Activated naive CD8-positive, alpha-beta T cell treated with anti-CD3 and anti-CD28 coated beads, Interleukin-2, amount 10 ng/mL, durations not matched to agents 7 days and 5 days (primary cell): ENCODE results near the gene ZNF841. TPM values are rescaled to one million over a fixed set of nuclear protein-coding genes. Genes with fewer than 3 reads are reported as not detected.
A peak's percentile ranks its signal among the peaks of the same experiment; 100 is the strongest.

Experiments used
- ATAC-seq: fragments of 150-1000 bp; cut with Tn5 transposase; one replicate; pipeline ENCODE4 v1.10.0; 2021; ENCODE audit warnings: low read depth, moderate library complexity
- POLR2A ChIA-PET: fragments of 350-600 bp; sonication (Branson Sonifier 250); formaldehyde crosslinking; loops from one replicate; lab custom pipeline; 2021; ENCODE audit warnings: antibody characterized with exemption; lab: Charles Lee
- DNase-seq: peaks from one replicate; pipeline ENCODE4 v3.0.0; 2021
- H3K27ac Mint-ChIP-seq: one replicate; pipeline ENCODE4 v1.8.0; 2022; ENCODE audit warnings: mild to moderate bottlenecking, mixed read lengths
- H3K27me3 Mint-ChIP-seq: one replicate; pipeline ENCODE4 v1.8.0; 2022; ENCODE audit warnings: mild to moderate bottlenecking, moderate library complexity, mixed read lengths
- H3K36me3 Mint-ChIP-seq: one replicate; pipeline ENCODE4 v1.8.0; 2021; ENCODE audit warnings: mild to moderate bottlenecking, mixed read lengths
- H3K4me1 Mint-ChIP-seq: one replicate; pipeline ENCODE4 v1.8.0; 2021; ENCODE audit warnings: mixed read lengths
- H3K4me3 Mint-ChIP-seq: one replicate; pipeline ENCODE4 v1.8.0; 2022; ENCODE audit warnings: mild to moderate bottlenecking, moderate library complexity, mixed read lengths
- H3K9me3 Mint-ChIP-seq: one replicate; pipeline ENCODE4 v1.8.0; 2021; ENCODE audit warnings: mixed read lengths
- total RNA-seq, 2 experiments: library from RNA; stranded (reverse); gene quantifications; one replicate each; pipeline ENCODE4 v1.2.3, GENCODE V29; 2021

The ZNF841 gene
- 10 to 100 TPM; 38.4 to 38.6 TPM for total RNA-seq

DNA sequence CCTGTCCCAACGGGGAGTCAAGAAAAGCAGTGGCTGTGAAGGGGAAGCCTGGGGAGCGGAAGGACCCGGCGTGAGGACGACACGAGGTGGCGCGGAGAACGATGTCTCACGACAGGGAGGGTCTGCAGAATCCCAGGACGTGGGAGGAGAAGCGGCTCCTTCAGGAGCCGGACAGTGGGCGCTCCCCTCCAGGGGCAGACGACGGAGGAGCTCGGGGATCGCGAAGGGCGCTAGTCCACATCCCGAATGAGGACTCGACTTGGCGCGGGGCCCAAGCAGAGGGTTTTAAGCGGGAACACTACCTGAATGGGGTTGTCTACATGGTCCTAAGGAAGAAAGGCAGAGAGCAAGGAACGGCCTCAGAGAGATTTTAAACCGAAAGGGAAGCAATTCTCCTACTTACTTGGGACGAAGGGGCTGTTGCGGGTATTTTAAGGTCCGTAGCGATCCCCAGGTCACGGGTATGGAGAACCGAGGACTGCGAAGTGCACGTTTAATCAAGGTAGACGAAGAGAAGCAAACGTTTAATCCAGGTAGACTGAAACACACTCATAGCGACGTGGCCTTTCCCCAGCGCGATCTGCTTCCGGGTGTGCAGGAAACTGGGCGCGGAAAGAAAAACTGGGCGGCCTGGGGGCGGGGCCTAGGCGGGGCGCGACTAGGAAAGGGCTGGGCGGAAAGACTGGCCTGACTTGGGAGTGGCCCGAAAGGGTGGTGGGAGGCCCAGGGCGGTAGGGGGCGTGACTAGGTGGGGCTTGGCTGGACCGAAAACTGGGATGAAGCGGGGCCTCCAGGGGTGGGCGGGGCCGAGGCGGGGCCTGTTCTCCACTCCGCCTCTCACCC is at the start of gene ZNF841:
Gene ZNF841 (minus strand): TSS at position 594 of the 843 bp plus-strand sequence. CDS start 10,964 bp downstream, outside the sequence.
- H3K36me3 Mint-ChIP-seq, result peaks cover 52% of the 10 kb centered on the region
- POLR2A ChIA-PET, result interaction anchor here (1.2 kb wide), 1 partner anchor 94 kb away, joined by 3 read pairs; no protein-coding TSS in a partner anchor
- ATAC-seq (peak; percentile 92), DNase-seq (peak; percentile 93)
- H3K4me1 Mint-ChIP-seq, result peaks cover 23% of the 10 kb centered on the region
- H3K4me3 Mint-ChIP-seq, result peak within 1 kb of the TSS; percentile 90
- peaks cover 27% of the 10 kb centered on the region for H3K9me3 Mint-ChIP-seq
- no peaks in the 10 kb centered on the region for H3K27me3 Mint-ChIP-seq
- peak within 1 kb of the TSS; percentile 92 for H3K27ac Mint-ChIP-seq

DNA sequence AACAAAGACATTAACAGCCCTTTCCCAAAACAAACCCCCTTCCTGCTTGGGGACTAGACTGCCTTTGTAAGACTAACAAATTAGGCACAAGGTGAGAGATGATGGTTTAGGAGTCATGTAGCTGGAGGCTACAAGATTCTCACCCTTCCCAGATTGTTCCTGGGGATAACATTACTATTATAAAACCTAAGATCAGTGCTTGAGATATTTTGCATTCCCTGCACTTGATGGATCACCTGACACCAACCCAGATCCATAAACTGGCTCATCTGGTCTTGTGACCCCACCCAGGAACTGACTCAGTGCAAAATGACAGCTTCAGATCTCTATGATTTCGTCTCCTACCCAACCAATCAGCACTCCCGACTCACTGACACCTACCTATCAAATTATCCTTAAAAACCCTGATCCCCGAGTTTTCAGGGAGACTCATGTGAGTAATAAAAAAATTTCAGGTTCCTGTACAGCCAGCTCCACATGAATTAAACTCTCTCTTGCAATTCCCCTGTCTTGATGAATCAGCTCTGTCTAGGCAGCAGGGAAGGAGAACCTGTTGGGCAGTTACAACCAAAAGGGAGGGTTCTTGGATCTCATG is 46.5 kb upstream of the ZNF841 start:
- peaks cover 25% of the 10 kb centered on the region for H3K9me3 Mint-ChIP-seq
- H3K4me3 Mint-ChIP-seq, result no peak overlapping the region
- H3K27me3 Mint-ChIP-seq, result no peaks in the 10 kb centered on the region
- H3K4me1 Mint-ChIP-seq, result peaks cover 16% of the 10 kb centered on the region
- no peak for ATAC-seq
- H3K27ac Mint-ChIP-seq, result no peak overlapping the region
- DNase-seq, result no peak
- peaks cover 23% of the 10 kb centered on the region for H3K36me3 Mint-ChIP-seq
- POLR2A ChIA-PET, result no interaction called here

DNA sequence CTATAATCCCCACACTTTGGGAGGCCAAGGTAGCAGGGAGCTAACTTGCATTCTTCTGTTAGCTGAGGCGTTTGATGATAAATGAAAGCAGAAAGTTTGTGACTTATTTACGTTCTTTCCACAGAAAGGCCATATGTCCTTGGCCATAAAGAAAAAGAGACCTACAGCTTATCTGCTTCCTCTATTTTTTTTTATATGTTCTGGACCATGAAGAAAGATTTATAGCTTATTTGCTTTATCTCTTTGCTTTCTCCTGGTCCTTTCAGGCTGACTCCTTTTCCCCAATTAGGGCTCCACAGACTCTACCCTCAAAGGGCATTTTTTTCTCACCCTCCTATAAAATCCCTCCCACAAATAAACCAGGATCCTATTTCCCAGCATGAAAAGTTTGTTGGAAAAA is 45.6 kb upstream of the ZNF841 start:
- H3K27ac Mint-ChIP-seq, result no peak overlapping the region
- DNase-seq (no peak), ATAC-seq (no peak)
- peaks cover 16% of the 10 kb centered on the region for H3K4me1 Mint-ChIP-seq
- POLR2A ChIA-PET, result interaction anchor here (1.9 kb wide), 1 partner anchor 29 kb away, joined by 5 read pairs; no protein-coding TSS in a partner anchor
- no peaks in the 10 kb centered on the region for H3K27me3 Mint-ChIP-seq
- no peak overlapping the region for H3K4me3 Mint-ChIP-seq
- H3K36me3 Mint-ChIP-seq, result peaks cover 27% of the 10 kb centered on the region
- peaks cover 24% of the 10 kb centered on the region for H3K9me3 Mint-ChIP-seq

DNA sequence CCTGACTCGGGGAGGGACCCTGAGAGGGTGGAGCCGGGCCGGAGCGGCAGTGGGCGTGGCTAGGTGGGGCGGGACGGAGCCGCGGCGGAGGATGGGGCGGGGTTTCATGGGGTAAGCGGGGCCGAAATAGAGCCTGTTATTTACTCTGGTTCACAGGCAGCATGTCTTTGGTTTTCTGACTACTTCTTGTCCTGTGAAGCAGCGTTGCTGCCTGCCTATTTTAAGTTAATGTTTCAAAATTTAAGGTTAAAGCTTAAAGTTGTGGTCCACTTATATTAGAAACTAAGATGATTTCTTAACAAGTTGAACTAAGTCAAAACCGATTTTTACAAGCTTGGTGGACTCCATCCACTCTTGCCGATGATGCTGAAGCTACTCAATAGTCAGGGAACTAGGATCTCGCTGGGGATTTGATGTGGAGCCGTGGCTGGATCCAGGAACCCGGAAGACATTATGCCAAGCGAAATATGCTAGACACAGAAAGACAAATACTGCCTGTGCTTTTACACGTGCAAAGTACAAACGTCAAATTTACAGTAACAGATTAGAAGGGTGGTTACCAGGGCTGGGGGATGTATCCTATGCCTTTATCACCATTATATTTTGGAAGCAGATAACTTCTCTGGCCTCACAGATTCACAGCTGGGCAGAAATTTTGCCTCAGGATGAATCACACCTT is 44.6 kb upstream of the ZNF841 start:
- H3K9me3 Mint-ChIP-seq, result peaks cover 25% of the 10 kb centered on the region
- DNase-seq, result no peak
- peaks cover 30% of the 10 kb centered on the region for H3K36me3 Mint-ChIP-seq
- ATAC-seq, result peak; percentile 91
- H3K4me3 Mint-ChIP-seq, result peak overlapping the region; percentile 91
- H3K27me3 Mint-ChIP-seq, result no peaks in the 10 kb centered on the region
- POLR2A ChIA-PET, result interaction anchor here (1.9 to 2.5 kb wide), 2 partner anchors 30 to 49 kb away, joined by 5 to 20 read pairs; partner anchors contain the start of gene PPP2R1A
- peak overlapping the region; percentile 38 for H3K27ac Mint-ChIP-seq
- H3K4me1 Mint-ChIP-seq, result peaks cover 16% of the 10 kb centered on the region

DNA sequence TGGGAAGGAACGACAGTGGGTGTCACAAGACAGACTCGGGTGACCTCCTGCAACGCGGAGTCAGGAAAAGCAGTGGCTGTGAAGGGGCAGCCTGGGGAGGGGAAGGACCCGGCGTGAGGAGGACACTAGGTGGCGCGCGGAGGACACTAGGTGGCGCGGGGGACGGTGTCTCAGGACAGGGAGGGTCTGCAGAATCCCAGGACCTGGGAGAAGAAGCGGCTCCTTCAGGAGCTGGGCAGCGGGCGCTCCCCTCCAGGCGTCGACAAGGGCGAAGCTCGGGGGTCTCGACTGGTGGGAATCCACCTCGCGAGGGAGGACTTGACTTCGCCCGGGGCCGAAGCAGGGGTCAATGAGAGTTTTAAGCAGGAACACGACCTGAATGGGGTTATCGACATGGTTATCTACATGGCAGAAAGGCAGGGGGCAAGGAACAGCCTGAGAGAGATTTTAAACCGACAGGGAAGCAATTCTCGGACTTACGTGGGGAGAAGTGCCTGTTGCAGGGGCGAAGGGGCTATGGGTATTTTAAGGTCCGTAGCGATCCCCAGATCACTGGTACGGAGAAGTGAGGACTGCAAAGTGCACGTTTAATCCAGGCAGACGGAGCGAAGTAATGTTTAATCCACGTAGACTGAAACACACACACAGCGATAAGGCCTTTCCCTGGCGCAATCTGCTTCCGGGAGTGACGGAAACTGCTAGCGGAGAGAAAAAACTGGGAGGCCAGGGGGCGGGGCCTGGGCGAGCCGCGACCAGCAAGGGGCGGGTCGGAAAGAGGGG is 43.9 kb upstream of the ZNF841 start, which contains the start of gene ZNF616:
Gene ZNF616 (minus strand): TSS at position 687 of the 780 bp plus-strand sequence. CDS start 9,426 bp downstream, outside the sequence.
- Mint-ChIP-seq H3K36me3 (peaks cover 35% of the 10 kb centered on the region), H3K27ac (peak within 1 kb of the TSS; percentile 88), H3K27me3 (no peaks in the 10 kb centered on the region), H3K9me3 (peaks cover 29% of the 10 kb centered on the region), H3K4me1 (peaks cover 16% of the 10 kb centered on the region), H3K4me3 (peak within 1 kb of the TSS; percentile 91)
- ATAC-seq (peak; percentile 79), DNase-seq (peak; percentile 98)
- POLR2A ChIA-PET, result interaction anchor here (1.9 to 2.5 kb wide), 2 partner anchors 31 to 50 kb away, joined by 5 to 20 read pairs; partner anchors contain the start of gene PPP2R1A

DNA sequence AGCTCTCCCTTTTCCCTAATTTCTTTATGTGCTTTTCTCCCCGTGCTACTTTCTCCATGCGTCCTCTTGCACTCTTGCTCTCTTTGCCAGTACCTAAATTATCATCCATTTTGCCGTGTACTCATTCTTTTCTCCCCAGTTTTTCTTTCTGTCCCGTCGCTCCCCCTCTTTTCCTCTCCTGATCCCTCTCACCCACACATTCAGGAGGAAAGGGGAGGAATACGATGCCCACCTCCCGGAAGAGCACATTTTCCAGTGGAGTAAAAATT is 43.4 kb upstream of the ZNF841 start:
- Mint-ChIP-seq H3K36me3 (peaks cover 39% of the 10 kb centered on the region), H3K27ac (peak overlapping the region; percentile 88), H3K9me3 (peaks cover 32% of the 10 kb centered on the region), H3K27me3 (no peaks in the 10 kb centered on the region), H3K4me1 (peaks cover 16% of the 10 kb centered on the region), H3K4me3 (peak overlapping the region; percentile 91)
- ATAC-seq (no peak), DNase-seq (no peak)
- POLR2A ChIA-PET, result interaction anchor here (2.5 kb wide), 1 partner anchor 51 kb away, joined by 20 read pairs; the partner anchor contains the start of gene PPP2R1A

DNA sequence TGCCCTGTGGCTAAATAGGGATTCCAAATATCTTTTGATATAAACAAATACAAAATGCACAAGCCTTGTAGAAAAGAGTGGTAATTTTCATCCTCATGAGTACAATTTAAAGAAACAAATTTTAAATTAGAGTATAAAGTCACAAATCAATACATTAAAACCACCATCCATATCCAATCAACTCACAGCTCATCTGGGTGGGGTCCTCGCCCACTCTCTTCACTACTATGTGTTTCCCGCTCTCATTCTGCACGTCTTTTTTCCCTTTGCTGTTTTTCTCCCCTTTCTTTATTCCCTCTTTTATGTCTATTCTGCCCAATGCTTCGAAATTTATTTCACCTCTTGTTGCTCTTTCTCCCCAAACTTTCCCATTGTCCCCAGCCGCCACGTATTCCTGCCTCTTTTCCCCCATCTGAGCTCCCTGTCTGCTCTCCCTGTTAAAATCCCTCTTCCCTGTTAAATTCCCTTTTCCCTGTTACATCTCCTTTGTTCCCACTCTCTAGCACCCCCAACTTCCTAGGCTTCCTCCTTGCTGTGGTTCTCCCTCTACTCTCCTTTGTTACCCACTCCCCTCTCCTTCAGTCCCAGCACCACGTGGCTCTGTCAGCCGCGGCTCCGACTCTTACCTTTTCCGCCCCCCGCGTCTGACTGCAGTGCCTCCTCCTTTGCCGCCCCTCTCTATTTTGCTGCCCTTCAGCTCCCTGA is 42.9 kb upstream of the ZNF841 start:
- H3K36me3 Mint-ChIP-seq, result peaks cover 43% of the 10 kb centered on the region
- H3K27ac Mint-ChIP-seq, result peak overlapping the region; percentile 88
- peak overlapping the region; percentile 91 for H3K4me3 Mint-ChIP-seq
- peaks cover 16% of the 10 kb centered on the region for H3K4me1 Mint-ChIP-seq
- ATAC-seq (no peak), DNase-seq (no peak)
- POLR2A ChIA-PET, result interaction anchor here (2.5 kb wide), 1 partner anchor 51 kb away, joined by 20 read pairs; the partner anchor contains the start of gene PPP2R1A
- H3K9me3 Mint-ChIP-seq, result peaks cover 34% of the 10 kb centered on the region
- H3K27me3 Mint-ChIP-seq, result no peaks in the 10 kb centered on the region

DNA sequence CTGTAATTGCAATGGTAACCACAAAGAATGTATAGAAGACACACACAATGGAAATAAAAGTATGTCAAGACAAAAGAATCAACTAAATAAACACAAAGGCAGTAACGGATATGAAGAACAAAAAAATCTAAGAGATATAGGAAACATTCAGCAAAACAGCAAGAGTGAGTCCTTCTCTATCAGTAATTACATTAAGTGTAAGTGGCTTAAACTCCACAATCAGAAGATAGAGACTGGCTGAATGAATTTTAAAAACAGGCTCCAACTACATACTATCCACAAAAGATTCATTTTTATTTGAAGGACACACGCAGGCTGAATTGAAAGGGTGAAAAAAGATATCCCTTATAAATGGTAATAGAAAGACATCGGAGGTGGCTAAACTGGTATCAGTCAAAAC is 24.7 kb upstream of the ZNF841 start:
- H3K36me3 Mint-ChIP-seq, result peaks cover 90% of the 10 kb centered on the region
- no peak for DNase-seq
- no peak overlapping the region for H3K27ac Mint-ChIP-seq
- H3K4me1 Mint-ChIP-seq, result no peaks in the 10 kb centered on the region
- peaks cover 50% of the 10 kb centered on the region for H3K9me3 Mint-ChIP-seq
- H3K4me3 Mint-ChIP-seq, result no peak overlapping the region
- POLR2A ChIA-PET, result no interaction called here
- no peak for ATAC-seq
- H3K27me3 Mint-ChIP-seq, result no peaks in the 10 kb centered on the region

DNA sequence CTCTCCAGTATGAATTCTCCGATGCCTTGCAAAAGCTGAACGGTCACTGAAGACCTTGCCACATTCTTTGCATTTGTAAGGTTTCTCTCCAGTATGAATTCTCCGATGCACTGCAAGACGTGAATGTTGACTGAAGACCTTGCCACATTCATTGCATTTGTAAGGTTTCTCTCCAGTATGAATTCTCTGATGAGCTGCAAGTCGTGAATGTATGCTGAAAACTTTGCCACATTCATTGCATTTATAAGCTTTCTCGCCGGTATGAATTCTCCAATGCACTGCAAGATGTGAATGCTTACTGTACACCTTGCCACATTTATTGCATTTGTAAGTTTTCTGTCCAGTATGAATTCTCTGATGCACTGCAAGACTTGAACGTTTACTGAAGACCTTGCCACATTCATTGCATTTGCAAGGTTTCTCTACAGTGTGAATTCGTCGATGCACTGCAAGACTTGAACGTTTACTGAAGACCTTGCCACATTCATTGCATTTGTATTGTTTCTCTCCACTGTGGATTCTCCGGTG is 20.0 kb upstream of the ZNF841 start:
- H3K36me3 Mint-ChIP-seq, result peaks cover 58% of the 10 kb centered on the region
- DNase-seq, result no peak
- no peak for ATAC-seq
- peaks cover 58% of the 10 kb centered on the region for H3K9me3 Mint-ChIP-seq
- H3K27ac Mint-ChIP-seq, result no peak overlapping the region
- H3K27me3 Mint-ChIP-seq, result no peaks in the 10 kb centered on the region
- no peak overlapping the region for H3K4me3 Mint-ChIP-seq
- H3K4me1 Mint-ChIP-seq, result no peaks in the 10 kb centered on the region
- POLR2A ChIA-PET, result interaction anchor here (0.5 kb wide), 1 partner anchor 618 kb away, joined by 5 read pairs; no protein-coding TSS in a partner anchor

DNA sequence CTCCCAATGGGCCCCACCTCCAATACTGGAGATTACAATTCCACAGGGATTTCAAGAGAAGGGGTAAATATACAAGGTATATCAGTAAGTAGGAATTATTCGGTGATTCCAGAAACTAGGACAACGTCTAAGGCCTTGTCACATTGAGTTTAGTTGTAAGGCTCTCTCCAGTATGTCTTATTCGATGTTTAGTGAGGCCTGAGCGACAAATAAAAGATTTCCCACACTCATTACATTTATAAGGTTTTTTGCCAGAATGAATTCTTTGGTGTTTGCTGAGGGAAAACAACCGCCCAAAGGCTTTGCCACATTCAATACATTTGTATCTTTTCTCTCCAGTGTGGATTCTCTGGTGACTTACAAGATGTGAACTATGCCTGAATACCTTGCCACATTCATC is 19.1 kb upstream of the ZNF841 start:
- DNase-seq (no peak), ATAC-seq (no peak)
- Mint-ChIP-seq H3K9me3 (peaks cover 53% of the 10 kb centered on the region), H3K36me3 (peaks cover 49% of the 10 kb centered on the region), H3K27me3 (no peaks in the 10 kb centered on the region), H3K4me3 (no peak overlapping the region), H3K27ac (no peak overlapping the region), H3K4me1 (no peaks in the 10 kb centered on the region)
- POLR2A ChIA-PET, result interaction anchor here (0.5 kb wide), 1 partner anchor 619 kb away, joined by 5 read pairs; no protein-coding TSS in a partner anchor

DNA sequence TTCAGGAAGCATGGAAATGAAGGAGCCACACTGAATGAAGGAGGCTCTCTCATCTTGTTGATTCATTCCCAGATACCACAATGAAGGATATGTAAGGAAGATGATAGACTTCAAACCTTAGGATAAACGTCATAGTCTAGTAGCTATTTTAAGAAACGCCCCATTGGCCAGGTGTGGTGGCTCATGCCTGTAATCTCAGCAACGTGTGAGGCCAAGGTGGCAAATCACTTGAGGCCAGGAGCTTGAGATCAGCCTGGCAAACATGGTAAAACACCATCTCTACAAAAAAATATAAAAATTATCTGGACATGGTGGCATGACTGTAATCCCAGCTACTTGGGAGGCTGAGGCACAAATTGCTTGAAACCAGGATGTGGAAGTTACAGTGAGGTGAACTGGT is 17.1 kb upstream of the ZNF841 start:
- no peak overlapping the region for H3K27ac Mint-ChIP-seq
- H3K4me3 Mint-ChIP-seq, result no peak overlapping the region
- no peaks in the 10 kb centered on the region for H3K27me3 Mint-ChIP-seq
- no peaks in the 10 kb centered on the region for H3K4me1 Mint-ChIP-seq
- H3K9me3 Mint-ChIP-seq, result peaks cover 46% of the 10 kb centered on the region
- POLR2A ChIA-PET, result no interaction called here
- ATAC-seq (no peak), DNase-seq (no peak)
- peaks cover 28% of the 10 kb centered on the region for H3K36me3 Mint-ChIP-seq

DNA sequence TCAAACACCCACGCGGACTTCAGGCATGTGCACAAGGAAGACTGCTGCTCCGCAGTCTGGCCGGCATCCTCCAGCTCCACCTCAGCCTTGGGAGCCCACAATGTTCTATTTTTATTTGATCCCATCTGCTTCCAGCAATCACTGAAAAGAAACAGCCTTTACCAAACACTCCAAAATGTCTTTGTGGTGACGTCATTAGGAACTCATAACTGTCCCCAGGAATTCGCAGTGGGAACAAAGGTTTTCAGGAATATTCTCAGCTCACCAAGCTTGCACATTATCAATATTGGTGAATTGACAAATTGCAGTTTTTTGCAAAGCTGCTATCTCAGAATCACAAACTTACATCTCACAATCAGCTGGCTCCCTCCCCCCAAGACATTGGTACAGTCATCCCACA is 15.2 kb upstream of the ZNF841 start:
- H3K27ac Mint-ChIP-seq, result no peak overlapping the region
- H3K27me3 Mint-ChIP-seq, result no peaks in the 10 kb centered on the region
- POLR2A ChIA-PET, result no interaction called here
- H3K36me3 Mint-ChIP-seq, result peaks cover 18% of the 10 kb centered on the region
- peaks cover 42% of the 10 kb centered on the region for H3K9me3 Mint-ChIP-seq
- DNase-seq, result no peak
- H3K4me1 Mint-ChIP-seq, result no peaks in the 10 kb centered on the region
- ATAC-seq, result no peak
- no peak overlapping the region for H3K4me3 Mint-ChIP-seq
